Measurements from ENCODE around the gene UBXN7. TPM values are rescaled to one million over a fixed set of nuclear protein-coding genes. Genes with fewer than 3 reads are reported as not detected.
"Not testable (repeated sequence)": the region's sequence is repeated elsewhere in the genome, so short reads cannot be mapped to it uniquely, and the experiment has no call there.

UBXN7 gene
- polyA plus RNA-seq, 4 donors: 2.4 to 27.8 (median 5.7) TPM

DNA sequence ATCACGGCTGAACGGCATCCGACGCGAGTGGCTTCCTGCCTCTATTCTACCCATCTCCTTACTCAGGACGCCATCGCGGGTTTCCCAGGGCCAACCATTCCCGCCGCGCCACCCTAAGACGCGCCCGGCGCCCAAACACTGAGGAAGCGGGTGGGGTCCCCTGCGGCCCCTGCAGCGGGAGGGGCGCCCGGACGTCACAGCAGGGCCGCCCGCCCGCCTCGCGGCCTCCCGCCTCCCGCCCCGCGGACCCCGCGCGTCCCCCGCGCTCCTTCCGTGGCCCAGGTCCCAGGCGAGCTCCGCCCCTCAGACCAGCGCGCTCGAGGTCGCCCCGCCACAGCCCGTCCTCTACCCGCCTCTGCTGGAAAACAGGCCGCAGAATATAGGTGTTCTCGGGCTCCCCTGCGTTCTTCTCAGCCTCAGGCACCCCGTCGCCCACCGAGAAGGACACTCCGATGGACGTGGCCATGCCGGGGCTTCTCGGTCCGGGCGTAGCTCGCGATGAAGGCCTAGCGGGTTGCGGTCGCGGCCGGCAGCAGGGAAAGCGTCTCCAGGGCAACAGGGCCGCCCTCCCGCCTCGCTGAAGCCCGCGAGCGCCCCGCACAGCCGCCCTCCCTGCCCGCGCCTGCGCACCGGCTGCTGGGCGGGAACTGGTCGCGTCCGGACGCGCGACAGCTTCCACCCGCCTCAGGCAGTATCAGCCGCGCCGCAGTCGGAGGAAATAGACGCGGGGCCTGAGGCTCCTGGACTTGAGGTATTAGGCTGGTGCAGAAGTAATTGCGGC, 114.3 kb downstream of the UBXN7 start, which contains the start of gene DYNLT2B:
TSS of gene DYNLT2B (minus strand) at position 554 of the 781 bp plus-strand sequence. CDS start at position 466, 88 bp downstream.
- peak within 1 kb of the TSS; percentile 86 to 97 (median 87) for H3K27ac ChIP-seq (ENCODE audit: low read depth in 1 of 3, low read length in 2 of 3)
- H3K4me3 ChIP-seq (ENCODE audit: low read depth in 1 of 3, low read length in 3 of 3): peak within 1 kb of the TSS; percentile 50 to 91 (median 74)
- H3K9me3 ChIP-seq (ENCODE audit: control insufficient read depth in 2 of 2, insufficient read depth in 1 of 2, low read depth in 1 of 2, low read length in 1 of 2): no peaks in the 10 kb centered on the region
- H3K4me1 ChIP-seq (ENCODE audit: control insufficient read depth in 3 of 3, insufficient read depth in 2 of 3, low read depth in 1 of 3, low read length in 2 of 3): no peaks in the 10 kb centered on the region
- H3K36me3 ChIP-seq (ENCODE audit: control insufficient read depth in 3 of 3, insufficient read depth in 2 of 3, low read depth in 1 of 3, low read length in 3 of 3): peaks cover 0 to 4% (median 0%) of the 10 kb centered on the region in 3 donors
- peak; percentile 90 to 97 for DNase-seq
- WGBS, 3 donors: 1% methylated on average over 69 to 92 of the region's 92 CpGs
- H3K27me3 ChIP-seq (ENCODE audit: control insufficient read depth in 3 of 3, insufficient read depth in 3 of 3, low read length in 3 of 3): no peaks in the 10 kb centered on the region
- FAIRE-seq: no peak

- H3K27me3 ChIP-seq (ENCODE audit: control insufficient read depth in 3 of 3, insufficient read depth in 3 of 3, low read length in 3 of 3); H3K9me3 ChIP-seq (ENCODE audit: control insufficient read depth in 2 of 2, insufficient read depth in 1 of 2, low read depth in 1 of 2, low read length in 1 of 2); H3K4me1 ChIP-seq (ENCODE audit: control insufficient read depth in 3 of 3, insufficient read depth in 2 of 3, low read depth in 1 of 3, low read length in 2 of 3); DNase-seq; FAIRE-seq; H3K36me3 ChIP-seq (ENCODE audit: control insufficient read depth in 3 of 3, insufficient read depth in 2 of 3, low read depth in 1 of 3, low read length in 3 of 3): not testable (repeated sequence)
- Histone ChIP-seq H3K4me3 (ENCODE audit: low read depth in 1 of 3, low read length in 3 of 3) (peak overlapping the region; percentile 50 to 91 (median 74)), H3K27ac (ENCODE audit: low read depth in 1 of 3, low read length in 2 of 3) (peak overlapping the region; percentile 86 to 97 (median 87))
- WGBS, 3 donors: 9 to 13% (median 13%) methylated on average over 14 to 17 of the region's 17 CpGs
Measured at GRCh38 chr3:196316799-196317686, 115.2 kb downstream of the UBXN7 start.

DNA sequence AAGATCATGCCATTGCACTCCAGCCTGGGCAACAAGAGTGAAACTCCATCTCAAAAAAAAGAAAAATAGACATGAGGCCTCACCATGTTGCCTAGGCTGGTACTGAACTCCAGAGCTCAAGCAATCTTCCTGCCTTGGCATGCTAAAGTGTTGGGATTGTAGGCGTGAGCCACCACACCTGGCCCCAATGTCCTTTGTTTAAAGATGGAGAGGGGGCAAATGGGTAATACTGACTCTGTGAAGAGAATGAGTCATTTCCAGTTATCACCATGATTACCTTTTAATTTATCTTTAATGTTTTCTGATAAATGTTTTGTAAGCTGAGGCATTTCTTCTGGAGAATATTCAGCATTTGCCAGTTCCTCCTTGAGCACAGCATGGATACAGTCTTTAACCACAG, 116.4 kb downstream of the UBXN7 start:
- FAIRE-seq (no peak), DNase-seq (no peak)
- Histone ChIP-seq H3K36me3 (ENCODE audit: control insufficient read depth in 3 of 3, insufficient read depth in 2 of 3, low read depth in 1 of 3, low read length in 3 of 3) (peaks cover 0 to 4% (median 0%) of the 10 kb centered on the region in 3 donors), H3K9me3 (ENCODE audit: control insufficient read depth in 2 of 2, insufficient read depth in 1 of 2, low read depth in 1 of 2, low read length in 1 of 2) (no peaks in the 10 kb centered on the region), H3K27me3 (ENCODE audit: control insufficient read depth in 3 of 3, insufficient read depth in 3 of 3, low read length in 3 of 3) (no peaks in the 10 kb centered on the region), H3K27ac (ENCODE audit: low read depth in 1 of 3, low read length in 2 of 3) (no peak overlapping the region), H3K4me3 (ENCODE audit: low read depth in 1 of 3, low read length in 3 of 3) (no peak overlapping the region), H3K4me1 (ENCODE audit: control insufficient read depth in 3 of 3, insufficient read depth in 2 of 3, low read depth in 1 of 3, low read length in 2 of 3) (no peaks in the 10 kb centered on the region)
- WGBS, 3 donors: 33 to 78% (median 56%) methylated on average over 1 of the region's 1 CpG

DNA sequence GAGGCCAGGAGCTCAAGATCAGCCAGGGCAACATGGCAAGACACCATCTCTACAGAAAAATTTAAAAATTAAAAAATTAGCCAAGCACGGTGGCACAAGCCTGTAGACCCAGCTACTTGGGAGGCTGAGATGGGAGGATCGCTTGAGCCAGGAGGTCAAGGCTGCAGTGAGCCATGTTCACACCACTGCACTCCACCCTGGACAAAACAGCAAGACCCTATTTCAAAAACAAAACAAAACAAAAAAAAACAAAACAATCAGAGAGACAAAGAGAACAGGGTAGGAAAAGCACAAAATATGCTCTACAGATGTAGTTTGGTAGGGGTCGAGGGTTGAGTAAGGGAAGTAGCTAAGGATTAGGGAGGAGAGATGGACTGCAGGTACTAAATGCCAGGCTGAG, 117.6 kb downstream of the UBXN7 start:
- peaks cover 0 to 4% (median 0%) of the 10 kb centered on the region in 3 donors for H3K36me3 ChIP-seq (ENCODE audit: control insufficient read depth in 3 of 3, insufficient read depth in 2 of 3, low read depth in 1 of 3, low read length in 3 of 3)
- DNase-seq (no peak), FAIRE-seq (no peak)
- H3K27ac ChIP-seq (ENCODE audit: low read depth in 1 of 3, low read length in 2 of 3): no peak overlapping the region
- no peaks in the 10 kb centered on the region for H3K9me3 ChIP-seq (ENCODE audit: control insufficient read depth in 2 of 2, insufficient read depth in 1 of 2, low read depth in 1 of 2, low read length in 1 of 2)
- WGBS, 3 donors: 94 to 96% (median 94%) methylated on average over 3 of the region's 3 CpGs
- H3K27me3 ChIP-seq (ENCODE audit: control insufficient read depth in 3 of 3, insufficient read depth in 3 of 3, low read length in 3 of 3): no peaks in the 10 kb centered on the region
- H3K4me3 ChIP-seq (ENCODE audit: low read depth in 1 of 3, low read length in 3 of 3): no peak overlapping the region
- H3K4me1 ChIP-seq (ENCODE audit: control insufficient read depth in 3 of 3, insufficient read depth in 2 of 3, low read depth in 1 of 3, low read length in 2 of 3): no peaks in the 10 kb centered on the region

GRCh38 chr3:196314086-196314485, 118.1 kb downstream of the UBXN7 start:
- not testable (repeated sequence) for DNase-seq; H3K36me3 ChIP-seq (ENCODE audit: control insufficient read depth in 3 of 3, insufficient read depth in 2 of 3, low read depth in 1 of 3, low read length in 3 of 3); H3K4me1 ChIP-seq (ENCODE audit: control insufficient read depth in 3 of 3, insufficient read depth in 2 of 3, low read depth in 1 of 3, low read length in 2 of 3); H3K27ac ChIP-seq (ENCODE audit: low read depth in 1 of 3, low read length in 2 of 3); H3K27me3 ChIP-seq (ENCODE audit: control insufficient read depth in 3 of 3, insufficient read depth in 3 of 3, low read length in 3 of 3); FAIRE-seq; H3K9me3 ChIP-seq (ENCODE audit: control insufficient read depth in 2 of 2, insufficient read depth in 1 of 2, low read depth in 1 of 2, low read length in 1 of 2); H3K4me3 ChIP-seq (ENCODE audit: low read depth in 1 of 3, low read length in 3 of 3)
- WGBS, 3 donors: 89 to 95% (median 94%) methylated on average over 7 of the region's 7 CpGs

DNA sequence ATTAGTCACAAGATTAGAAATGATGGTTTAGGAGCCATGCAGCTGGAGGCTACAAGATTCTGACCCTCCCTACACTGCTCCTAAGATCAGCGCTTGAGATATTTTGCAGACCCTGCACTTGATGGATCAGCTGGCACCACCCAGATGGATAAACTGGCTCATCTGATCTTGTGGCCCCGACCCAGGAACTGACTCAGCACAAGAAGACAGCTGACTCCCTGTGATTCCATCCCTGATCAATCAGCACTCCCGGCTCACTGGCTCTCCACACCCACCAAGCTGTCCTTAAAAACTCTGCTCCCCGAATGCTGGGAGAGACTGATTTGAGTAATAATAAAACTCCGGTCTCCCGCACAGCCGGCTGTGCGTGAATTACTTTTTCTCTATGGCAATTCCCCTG, 129.3 kb downstream of the UBXN7 start:
- not testable (repeated sequence) for FAIRE-seq; H3K36me3 ChIP-seq (ENCODE audit: control insufficient read depth in 3 of 3, insufficient read depth in 2 of 3, low read depth in 1 of 3, low read length in 3 of 3); H3K27me3 ChIP-seq (ENCODE audit: control insufficient read depth in 3 of 3, insufficient read depth in 3 of 3, low read length in 3 of 3); H3K4me3 ChIP-seq (ENCODE audit: low read depth in 1 of 3, low read length in 3 of 3); DNase-seq; H3K4me1 ChIP-seq (ENCODE audit: control insufficient read depth in 3 of 3, insufficient read depth in 2 of 3, low read depth in 1 of 3, low read length in 2 of 3); H3K9me3 ChIP-seq (ENCODE audit: control insufficient read depth in 2 of 2, insufficient read depth in 1 of 2, low read depth in 1 of 2, low read length in 1 of 2)
- peak overlapping the region in 1 of 3 donors; percentile 28 for H3K27ac ChIP-seq (ENCODE audit: low read depth in 1 of 3, low read length in 2 of 3)
- 33 to 64% (median 61%) methylated on average over 6 to 7 of the region's 8 CpGs for WGBS, 3 donors

DNA sequence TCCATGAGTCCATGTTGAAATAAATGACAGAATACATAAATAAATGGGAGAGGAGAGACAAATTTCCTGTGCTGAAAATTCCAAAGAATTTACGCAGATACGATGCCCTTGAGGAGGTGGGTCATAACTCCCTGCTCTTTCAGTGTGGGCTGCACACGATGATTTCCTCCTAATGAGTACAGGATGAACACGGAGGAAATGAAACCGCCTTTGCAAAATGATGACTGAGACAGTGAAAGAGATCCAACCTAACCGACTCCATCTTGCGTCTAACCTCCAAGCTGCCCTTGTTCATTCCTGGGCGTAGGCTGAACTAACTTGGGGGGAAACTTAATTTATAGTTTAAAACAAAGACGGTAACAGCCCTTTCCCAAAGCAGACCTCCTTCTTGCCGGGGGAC, 129.7 kb downstream of the UBXN7 start:
- DNase-seq; H3K27me3 ChIP-seq (ENCODE audit: control insufficient read depth in 3 of 3, insufficient read depth in 3 of 3, low read length in 3 of 3); H3K36me3 ChIP-seq (ENCODE audit: control insufficient read depth in 3 of 3, insufficient read depth in 2 of 3, low read depth in 1 of 3, low read length in 3 of 3); FAIRE-seq; H3K4me3 ChIP-seq (ENCODE audit: low read depth in 1 of 3, low read length in 3 of 3); H3K9me3 ChIP-seq (ENCODE audit: control insufficient read depth in 2 of 2, insufficient read depth in 1 of 2, low read depth in 1 of 2, low read length in 1 of 2); H3K4me1 ChIP-seq (ENCODE audit: control insufficient read depth in 3 of 3, insufficient read depth in 2 of 3, low read depth in 1 of 3, low read length in 2 of 3); H3K27ac ChIP-seq (ENCODE audit: low read depth in 1 of 3, low read length in 2 of 3): not testable (repeated sequence)
- 74 to 89% (median 78%) methylated on average over 7 of the region's 10 CpGs for WGBS, 3 donors

- Histone ChIP-seq H3K4me1 (ENCODE audit: control insufficient read depth in 3 of 3, insufficient read depth in 2 of 3, low read depth in 1 of 3, low read length in 2 of 3) (no peaks in the 10 kb centered on the region), H3K36me3 (ENCODE audit: control insufficient read depth in 3 of 3, insufficient read depth in 2 of 3, low read depth in 1 of 3, low read length in 3 of 3) (peaks cover 0 to 11% (median 0%) of the 10 kb centered on the region in 3 donors), H3K9me3 (ENCODE audit: control insufficient read depth in 2 of 2, insufficient read depth in 1 of 2, low read depth in 1 of 2, low read length in 1 of 2) (no peaks in the 10 kb centered on the region), H3K27me3 (ENCODE audit: control insufficient read depth in 3 of 3, insufficient read depth in 3 of 3, low read length in 3 of 3) (no peaks in the 10 kb centered on the region), H3K27ac (ENCODE audit: low read depth in 1 of 3, low read length in 2 of 3) (no peak overlapping the region), H3K4me3 (ENCODE audit: low read depth in 1 of 3, low read length in 3 of 3) (no peak overlapping the region)
- 95 to 99% (median 95%) methylated on average over 2 of the region's 2 CpGs for WGBS, 3 donors
- DNase-seq (no peak), FAIRE-seq (no peak)
Measured at GRCh38 chr3:196298521-196298920, 133.7 kb downstream of the UBXN7 start.
